HG03520 (cell line): Measurements from ENCODE around the gene ABHD1.

Experiments
- ATAC-seq: cut with Tn5 transposase; IDR thresholded peaks from one replicate; pipeline ENCODE4 v1.9.1; 2021; ENCODE audit warnings: mild to moderate bottlenecking, moderate library complexity; ENCODE audit not compliant: unreplicated experiment

Gene ABHD1

DNA sequence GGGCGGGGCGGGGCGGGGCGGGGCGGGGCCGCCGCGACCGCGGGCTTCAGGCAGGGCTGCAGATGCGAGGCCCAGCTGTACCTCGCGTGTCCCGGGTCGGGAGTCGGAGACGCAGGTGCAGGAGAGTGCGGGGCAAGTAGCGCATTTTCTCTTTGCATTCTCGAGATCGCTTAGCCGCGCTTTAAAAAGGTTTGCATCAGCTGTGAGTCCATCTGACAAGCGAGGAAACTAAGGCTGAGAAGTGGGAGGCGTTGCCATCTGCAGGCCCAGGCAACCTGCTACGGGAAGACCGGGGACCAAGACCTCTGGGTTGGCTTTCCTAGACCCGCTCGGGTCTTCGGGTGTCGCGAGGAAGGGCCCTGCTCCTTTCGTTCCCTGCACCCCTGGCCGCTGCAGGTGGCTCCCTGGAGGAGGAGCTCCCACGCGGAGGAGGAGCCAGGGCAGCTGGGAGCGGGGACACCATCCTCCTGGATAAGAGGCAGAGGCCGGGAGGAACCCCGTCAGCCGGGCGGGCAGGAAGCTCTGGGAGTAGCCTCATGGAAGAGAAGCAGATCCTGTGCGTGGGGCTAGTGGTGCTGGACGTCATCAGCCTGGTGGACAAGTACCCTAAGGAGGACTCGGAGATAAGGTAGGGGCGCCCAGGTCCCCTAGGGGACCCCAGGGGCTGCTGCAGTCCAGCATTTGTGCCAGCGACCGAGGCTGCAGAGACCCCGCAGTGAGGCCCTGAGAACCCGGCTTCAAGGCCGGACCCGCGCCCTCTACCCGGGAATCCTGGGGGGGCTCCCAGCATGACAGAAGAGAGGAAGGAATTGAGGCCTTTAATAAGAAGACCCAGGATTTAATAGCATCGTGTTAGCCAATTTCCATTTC, 36.7 kb upstream of the ABHD1 start, which contains the start of gene KHK:
Gene KHK, plus strand, starts transcription at position 49 of the 870 bp plus-strand sequence. Its CDS starts 488 bp downstream, at position 537.
- no peak for ATAC-seq

GRCh38 chr2:27087823-27088410, 35.7 kb upstream of the ABHD1 start:
- ATAC-seq, result no peak

DNA sequence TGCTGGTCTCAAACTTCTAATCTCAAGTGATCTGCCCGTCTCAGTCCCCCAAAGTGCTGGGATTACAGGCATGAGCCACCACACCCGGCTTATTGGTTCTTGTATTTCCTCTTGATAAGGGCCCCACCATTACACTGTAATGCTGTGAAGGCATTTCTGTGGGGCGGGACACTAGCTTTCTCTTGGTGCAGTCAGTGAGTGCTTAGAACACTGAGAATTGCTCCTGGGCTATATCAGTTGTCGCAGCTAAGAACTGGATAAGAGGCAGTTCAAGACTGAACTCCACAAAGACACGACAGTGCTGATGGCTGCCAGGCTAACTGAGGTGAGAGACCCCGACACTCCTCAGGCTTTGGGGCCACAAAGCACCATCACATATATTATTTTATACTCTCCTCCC, 35.0 kb upstream of the ABHD1 start:
- no peak for ATAC-seq

DNA sequence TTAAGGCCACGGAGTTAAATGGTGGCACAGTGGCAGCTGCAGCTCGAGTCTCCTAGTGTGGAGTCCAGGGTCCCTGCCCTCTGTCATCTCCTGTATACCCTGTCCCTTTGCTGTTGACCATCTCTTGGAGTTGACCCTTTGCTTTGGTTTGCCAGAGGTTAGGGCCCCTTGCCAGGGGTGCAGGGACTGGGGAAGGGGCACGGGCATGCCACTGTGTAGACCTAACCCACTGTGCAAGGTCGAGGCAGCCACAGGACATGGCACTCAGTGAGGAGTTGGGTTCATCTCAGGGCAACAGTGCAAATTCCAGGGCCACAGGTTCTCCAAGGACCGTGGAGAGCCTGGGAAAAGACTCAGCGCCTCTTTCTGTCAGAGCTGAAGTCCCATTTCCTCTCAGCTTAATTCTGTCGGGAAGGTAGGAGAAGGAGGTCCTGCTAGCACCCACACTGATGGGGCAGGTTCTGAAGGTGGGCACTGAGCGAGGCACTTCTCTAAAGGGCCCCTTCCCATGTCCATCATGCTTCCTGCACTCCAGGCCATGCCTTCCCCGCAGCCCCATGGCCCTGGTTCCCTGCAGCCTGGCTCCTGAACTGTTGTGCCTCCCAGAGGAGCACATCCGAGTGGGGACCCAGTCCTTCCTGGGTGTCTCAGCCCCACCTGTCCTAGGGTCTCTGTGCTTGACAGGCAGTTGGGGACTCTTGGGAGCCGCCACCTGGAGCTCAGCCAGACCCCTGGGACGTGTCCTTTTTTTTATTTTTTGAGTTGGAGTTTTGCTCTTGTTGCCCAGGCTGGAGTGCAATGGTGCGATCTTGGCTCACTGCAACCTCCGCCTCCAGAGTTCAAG, 34.3 kb upstream of the ABHD1 start:
- ATAC-seq, result no peak

- no peak for ATAC-seq
Measured at GRCh38 chr2:27091746-27092695, 31.6 kb upstream of the ABHD1 start.

GRCh38 chr2:27092696-27093429, 30.8 kb upstream of the ABHD1 start:
- ATAC-seq, result no peak

- ATAC-seq, result no peak
Measured at GRCh38 chr2:27093430-27094352, 29.9 kb upstream of the ABHD1 start.

GRCh38 chr2:27094353-27094984, 29.1 kb upstream of the ABHD1 start:
- ATAC-seq, result no peak

GRCh38 chr2:27095427-27095744, 28.2 kb upstream of the ABHD1 start:
- ATAC-seq, result no peak

DNA sequence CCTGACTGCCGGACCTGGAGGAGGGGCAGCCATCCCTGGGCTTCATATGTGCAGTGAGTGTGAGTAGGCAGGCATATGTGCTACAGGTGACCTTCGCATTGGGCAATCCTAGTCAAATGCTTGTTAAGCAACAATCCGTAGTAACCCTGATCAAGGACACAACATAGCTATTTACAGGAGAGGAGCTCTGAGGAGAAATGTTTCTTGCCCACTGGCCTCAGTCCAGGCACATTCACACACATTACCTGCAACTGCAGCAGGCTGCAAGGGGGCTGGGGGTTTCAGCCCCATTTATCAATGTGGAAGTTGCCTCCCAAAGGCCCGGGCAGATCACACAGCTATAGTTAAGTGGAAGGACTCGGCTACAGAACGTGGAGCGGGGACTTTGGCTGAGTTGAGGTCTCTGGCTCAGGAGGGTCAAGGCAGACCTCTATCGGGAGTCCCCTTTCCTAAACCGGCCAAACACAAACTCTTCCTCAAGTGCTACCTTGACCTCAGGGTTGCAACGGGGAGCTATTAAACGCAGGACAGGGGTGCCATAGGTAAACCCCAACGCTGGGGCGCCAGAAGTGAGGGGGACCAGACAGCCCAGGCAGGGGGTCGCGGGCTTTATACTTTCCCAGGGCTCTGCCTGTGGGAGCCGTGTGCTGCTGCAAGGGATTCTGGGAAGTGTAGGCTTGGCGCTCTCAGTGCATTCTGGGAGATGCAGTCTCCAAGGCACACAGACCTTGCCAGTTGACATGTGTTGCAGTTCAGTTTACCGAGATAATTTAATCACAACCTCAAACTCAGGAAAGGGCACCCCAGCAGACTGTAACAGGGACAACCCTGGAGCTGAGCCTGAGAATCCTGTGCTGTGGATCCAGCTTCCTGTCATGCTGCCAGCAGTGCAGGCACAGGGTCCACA, 27.6 kb upstream of the ABHD1 start:
- no peak for ATAC-seq

DNA sequence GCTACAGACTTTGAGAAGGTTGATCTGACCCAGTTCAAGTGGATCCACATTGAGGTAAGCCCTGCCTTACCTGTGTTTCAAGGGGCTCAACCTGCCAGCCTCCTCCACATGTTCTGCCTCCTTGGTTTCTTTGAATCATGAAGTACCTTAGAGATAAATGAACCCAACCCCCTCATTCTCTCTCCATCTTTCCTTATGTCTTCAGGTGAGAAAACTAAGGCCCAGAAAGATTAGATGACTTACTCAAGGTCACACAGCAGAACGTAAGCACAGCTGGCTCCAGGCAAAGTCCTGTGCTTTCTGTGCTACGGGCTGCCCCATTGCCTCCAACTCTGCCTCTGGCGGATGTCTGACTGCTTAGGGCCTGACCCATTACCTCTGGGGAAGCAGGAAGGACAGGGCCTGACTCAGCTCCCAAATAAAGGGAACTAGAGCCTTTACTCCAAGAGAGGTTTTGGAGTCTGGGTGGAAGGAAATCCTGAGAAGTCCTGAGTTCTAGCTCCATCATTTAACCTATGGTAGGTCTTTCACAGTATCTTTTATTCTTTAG, 26.8 kb upstream of the ABHD1 start:
- no peak for ATAC-seq

- ATAC-seq, result no peak
Measured at GRCh38 chr2:27097341-27097740, 26.3 kb upstream of the ABHD1 start.

GRCh38 chr2:27099334-27099955, 24.2 kb upstream of the ABHD1 start:
- ATAC-seq, result no peak

- ATAC-seq, result no peak
Measured at GRCh38 chr2:27100036-27100435, 23.6 kb upstream of the ABHD1 start.

- ATAC-seq, result no peak
Measured at GRCh38 chr2:27102329-27102728, 21.3 kb upstream of the ABHD1 start.

DNA sequence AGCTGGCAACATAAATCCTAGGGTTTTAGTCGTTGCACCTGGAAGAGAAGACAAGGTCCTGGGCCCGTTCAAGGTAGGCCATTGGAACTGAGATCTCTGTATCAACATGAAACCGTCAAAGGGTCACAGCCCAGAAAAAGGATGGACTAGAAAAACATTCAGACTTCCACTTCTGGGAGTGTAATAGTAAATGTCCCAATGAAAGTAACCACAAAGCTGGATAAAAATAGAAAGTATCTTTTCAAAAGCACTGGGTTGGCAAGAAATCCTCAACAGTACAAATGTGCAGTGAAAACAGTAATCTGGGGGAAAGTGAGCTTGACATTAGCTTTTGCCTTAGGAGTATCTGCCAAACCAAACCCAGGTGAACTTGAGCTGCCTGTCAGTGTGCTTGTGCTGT, 17.6 kb upstream of the ABHD1 start:
- no peak for ATAC-seq

- ATAC-seq, result no peak
Measured at GRCh38 chr2:27108221-27108620, 15.4 kb upstream of the ABHD1 start.
